CD4-positive, alpha-beta T cell treated with Interleukin-17A for 1 hour (primary cell): ENCODE measurements around the gene ARMC9.
A peak's percentile ranks its signal among the peaks of the same experiment; 100 is the strongest.

Source experiments
- DNase-seq: peaks from one replicate; pipeline ENCODE4 v3.0.0-alpha.2; 2020

Gene ARMC9

DNA sequence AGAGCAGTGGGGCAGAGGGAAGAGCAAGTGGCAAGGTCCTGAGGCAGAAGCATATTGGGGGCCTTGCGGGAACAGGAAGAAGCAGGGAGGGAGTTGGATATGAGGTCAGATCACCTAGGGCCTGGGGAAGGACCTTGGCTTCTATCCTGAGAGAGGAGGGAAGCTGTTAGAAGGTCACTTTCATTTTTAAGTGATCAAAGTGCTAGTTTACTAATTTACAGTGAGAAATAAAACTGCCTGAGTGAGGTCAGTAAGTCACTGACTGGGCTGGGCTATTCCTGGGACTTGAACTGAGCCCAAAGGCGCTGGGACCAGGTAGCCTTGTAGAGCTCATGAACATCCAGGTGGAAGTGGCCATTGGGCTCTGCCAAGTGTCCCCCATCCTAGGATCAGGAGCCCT is 120.5 kb downstream of the ARMC9 start:
- no peak for DNase-seq

DNA sequence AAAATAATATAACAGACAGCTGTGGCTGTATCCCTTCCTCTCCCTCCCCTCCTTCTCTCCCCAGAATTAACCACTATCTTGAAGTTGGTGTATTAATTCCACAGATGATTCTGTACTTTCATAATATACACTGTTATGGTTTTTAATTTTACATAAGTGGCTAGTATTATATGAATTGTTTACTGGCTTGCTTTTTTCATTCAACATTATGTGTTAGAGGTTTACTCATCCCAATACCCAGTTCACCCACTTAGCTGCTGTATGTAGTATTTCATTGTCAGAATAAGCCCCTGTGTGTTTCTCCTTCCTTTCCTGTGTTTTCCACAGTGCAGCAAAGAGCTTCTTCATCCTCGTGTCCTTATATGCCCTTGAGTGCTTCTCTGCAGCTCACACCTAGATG is 121.4 kb downstream of the ARMC9 start:
- DNase-seq: no peak

DNA sequence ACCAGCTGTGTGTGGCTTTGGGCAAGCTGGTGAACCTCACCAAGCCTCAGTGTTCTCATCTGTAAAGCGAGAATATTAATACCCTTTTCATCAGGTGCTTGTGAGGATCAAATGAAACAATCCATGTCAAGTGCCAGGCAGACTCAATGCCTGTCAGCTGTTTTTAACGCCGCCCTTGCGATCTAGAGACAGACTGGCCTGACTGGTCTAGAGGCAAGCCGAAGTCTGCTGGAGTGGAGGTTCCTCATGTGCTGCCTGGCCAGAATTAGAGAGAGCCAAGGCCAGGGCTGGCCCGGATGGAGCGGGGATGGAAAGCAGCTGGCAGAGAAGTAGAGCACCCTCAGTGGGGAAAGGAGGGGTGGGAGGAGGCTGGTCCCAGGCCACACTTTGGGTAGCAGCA is 122.6 kb downstream of the ARMC9 start:
- DNase-seq: no peak

DNA sequence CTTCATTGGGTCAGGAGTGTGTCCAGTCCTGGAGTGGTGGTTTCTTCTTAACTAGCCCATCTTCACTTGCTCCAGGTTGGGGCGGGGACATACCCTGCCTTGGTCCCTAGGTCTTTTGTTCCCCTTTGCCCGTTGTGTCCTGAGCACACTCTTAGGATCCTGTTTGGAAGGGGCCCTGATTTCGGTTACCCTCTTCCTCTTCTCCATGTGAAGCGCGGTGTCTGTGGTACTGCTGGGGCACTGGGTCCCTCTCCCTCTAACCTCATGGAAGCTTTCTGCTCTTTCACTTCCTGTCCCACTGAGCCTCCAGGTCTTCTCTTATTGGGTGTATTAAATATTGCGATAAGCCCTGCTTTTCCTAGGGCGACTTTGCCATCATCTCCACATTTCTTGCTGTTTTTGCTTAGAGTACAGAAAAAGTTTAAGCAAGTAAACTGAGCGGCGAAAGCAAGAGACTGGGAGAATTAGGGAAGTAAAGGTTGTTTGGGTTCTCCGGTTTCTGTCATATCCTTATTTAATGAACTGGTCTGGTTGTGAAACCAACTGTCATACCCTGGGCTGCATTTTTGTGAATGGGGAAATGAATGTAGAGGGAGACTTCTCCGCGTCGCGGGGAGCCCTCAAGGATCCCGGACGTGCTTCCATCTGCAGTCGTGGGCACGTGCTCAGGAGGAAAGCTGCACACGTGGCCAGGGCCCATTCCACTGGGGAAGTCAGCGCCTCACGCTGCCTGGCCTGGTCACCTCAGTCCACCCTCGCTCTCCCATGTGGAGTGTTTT is 123.3 kb downstream of the ARMC9 start:
- DNase-seq: peak; percentile 30

DNA sequence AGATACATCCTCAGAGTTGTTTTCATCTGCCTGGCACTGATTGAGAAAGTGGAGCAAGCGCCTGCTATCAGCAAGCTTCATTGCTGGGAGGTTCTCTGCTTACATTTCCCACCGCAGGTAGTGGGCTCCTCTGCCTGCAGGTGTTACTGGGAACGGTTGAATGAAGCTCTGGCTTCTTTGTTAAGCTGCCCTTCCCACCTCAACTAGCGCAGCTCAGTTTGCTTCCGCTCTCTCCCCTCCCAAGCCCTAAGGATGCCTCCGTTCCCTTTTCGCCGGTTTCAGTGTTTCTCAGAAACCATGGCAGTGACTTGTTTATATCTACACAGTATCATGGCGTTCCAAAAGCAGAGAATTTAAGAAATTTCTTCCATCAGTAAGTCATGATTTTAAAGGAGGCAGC is 124.9 kb downstream of the ARMC9 start:
- DNase-seq: peak; percentile 30

DNA sequence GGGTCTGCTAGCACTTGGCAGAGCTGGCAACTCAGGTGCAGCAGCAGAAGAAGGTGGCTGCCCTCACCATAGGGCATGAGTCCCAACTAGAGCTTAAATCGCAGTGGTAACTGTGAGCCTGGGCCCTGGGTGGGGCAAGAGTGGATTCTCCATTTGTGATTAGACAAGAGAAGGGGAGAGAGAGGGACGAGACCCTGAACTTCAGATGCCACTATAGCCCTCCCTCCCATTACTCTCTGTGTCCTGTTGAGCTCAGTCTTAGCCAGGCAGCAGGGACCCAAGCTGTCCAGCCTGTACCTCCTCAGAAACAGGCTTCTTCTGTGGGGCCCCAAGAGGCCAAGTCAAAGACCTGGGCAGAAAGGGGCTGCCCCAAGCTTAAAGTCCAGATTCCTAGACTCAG is 127.4 kb downstream of the ARMC9 start:
- DNase-seq: no peak

DNA sequence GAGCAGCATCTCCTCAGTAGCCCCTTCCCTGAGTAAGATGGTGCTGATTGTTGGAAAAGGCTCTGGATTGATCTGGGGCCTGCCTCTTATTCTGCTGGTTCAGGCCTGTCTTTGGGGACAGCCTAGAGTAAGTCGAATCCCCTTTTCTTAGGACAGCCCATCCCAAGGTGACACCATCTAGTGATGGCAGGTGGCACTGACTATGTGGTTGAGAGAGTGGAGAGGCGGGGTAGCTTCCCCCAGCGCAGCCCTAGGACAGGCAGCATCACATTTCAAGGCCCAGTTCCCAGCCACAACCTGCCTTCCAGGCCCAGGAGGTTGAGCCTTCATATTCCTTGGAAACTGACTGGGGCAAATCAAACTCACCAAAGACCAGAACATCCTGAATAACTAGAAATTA is 128.0 kb downstream of the ARMC9 start:
- DNase-seq: no peak

DNA sequence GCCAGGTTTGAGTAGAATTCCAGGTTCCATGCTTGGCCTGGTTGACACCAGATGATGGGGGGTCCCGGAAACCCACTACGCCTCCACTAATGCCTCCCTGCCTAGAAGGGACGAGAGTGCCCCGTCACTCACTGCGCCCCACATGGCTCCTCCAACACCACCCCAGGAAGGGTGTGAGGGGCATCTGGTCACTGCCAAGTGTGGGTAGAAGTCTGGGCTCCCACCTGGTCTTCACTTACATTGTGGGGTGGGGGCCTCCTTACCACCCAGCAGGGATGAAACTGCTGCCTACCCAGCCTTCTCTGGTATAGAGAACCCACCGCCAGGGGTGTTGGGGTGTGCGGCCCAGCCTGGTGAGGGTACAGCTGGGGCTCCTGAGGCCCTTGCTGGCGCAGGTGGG is 131.9 kb downstream of the ARMC9 start:
- no peak for DNase-seq

DNA sequence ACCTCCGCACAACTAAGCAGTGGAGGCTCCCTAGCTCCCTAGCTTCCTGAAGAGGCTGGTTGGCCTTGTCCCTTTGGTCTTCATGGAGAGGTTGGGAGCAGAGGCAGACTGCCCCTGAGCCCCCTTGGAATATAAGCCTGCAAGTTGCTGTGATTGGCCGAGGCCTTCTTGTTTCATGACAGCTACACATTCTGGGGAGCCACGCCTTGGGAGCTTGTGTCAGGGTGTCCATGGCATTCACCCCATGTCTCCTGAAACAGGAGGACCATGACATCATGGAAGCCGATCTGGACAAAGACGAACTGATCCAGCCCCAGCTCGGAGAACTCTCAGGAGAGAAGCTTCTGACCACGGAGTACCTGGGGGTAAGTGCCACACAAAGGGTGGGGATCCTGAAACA is 133.1 kb downstream of the ARMC9 start:
- no peak for DNase-seq

DNA sequence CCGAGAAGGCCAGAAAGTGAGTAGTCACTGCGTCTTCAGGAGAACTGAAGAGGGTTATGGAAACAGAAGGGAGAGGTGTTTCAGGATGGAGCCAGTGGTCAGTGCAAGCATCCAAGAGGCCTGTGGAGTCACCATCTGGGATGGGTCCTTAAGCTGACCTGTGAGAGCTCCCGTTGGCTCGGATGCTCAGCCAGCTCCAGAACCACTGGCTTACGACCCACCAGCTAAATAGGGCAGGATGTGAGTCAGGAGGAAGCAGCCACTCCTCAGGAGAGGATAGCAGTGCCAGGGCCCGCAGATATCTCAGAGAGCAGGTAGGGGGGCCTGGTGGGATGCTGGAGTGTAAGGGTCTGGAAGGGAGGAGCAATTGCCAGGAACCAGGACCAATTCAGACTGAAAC is 134.0 kb downstream of the ARMC9 start:
- DNase-seq: no peak

DNA sequence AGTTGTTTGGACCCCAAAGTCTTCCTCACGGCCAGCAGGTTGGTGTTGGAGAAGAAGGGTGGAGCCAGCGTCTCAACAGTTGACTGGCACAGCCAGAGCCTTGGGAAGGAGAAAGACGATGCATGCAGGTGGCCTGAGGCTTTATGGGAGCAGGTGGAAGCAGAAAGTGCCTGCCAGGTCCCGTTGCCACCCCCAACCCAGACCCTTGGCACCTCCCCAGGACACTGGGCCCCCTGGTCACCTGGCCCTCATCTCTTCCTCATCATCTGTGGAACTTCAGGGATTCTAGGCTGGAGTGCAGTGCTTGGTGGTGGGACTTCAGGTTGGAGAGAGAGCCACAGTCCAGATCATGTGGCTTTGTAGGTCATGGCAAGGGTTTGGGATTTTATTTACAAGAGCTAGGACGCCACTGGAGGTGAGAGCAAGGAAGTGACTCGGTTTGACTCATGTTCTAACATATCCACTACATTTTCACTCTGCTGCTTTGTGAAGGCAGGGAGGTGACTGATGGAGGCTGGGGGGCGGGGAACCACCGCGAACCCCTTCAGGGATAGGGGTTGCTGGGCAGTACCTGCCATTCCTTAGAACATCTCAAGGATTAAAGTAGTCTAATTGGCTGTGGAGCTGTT is 134.6 kb downstream of the ARMC9 start:
- no peak for DNase-seq

DNA sequence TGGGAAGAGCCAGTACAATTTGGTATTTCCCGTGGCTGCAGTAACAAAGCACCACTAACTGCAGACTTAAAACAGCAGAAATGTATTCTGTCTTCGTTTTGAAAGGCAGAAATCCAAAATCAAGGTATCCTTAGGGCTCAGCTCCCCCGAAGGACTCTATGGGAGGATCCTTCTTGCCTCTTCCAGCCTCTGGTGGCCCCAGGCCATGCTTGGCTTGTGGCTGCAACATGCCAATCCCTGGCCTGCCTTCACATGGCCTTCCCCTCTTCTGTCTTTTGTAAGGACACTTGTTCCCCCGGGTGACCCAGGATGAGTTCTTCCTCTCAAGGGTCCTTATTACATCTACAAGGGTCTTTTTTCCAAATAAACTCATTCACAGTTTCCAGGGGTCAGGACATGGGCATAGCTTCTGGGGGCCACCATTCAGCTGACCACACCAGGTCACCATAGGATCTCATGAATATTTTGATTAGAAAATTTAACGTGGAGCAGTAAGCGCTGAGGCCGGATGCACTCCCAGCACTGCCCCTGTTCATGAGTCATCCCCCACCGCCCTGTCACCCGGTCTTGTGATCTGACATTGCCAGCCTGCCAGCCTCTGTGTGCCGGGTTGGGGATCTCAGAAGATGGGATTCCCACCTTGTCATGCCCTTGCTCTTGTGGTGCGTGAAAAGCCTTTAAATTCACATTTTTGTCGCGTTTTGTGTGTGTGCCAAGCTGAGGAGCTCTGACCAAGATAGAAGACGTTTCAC is 135.9 kb downstream of the ARMC9 start:
- no peak for DNase-seq

DNA sequence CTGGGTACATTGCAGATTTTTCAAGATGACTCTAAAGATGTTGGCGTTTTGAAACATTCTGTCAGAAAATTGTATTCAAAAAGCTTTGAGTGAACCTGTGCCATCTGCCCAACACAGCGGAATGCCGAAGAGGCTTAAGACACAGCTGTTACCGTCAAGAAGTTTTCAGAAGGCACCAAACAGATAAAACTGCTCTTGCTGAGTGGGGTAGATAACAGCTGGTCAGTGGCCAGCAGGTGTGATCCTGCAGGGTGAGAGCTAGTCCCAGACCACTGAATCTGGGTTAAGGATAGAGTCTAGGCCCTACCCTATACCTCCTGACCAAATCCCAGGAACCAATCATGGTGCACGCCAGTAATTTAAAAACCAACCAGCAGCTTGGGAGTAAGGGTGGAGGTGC is 136.6 kb downstream of the ARMC9 start:
- no peak for DNase-seq

DNA sequence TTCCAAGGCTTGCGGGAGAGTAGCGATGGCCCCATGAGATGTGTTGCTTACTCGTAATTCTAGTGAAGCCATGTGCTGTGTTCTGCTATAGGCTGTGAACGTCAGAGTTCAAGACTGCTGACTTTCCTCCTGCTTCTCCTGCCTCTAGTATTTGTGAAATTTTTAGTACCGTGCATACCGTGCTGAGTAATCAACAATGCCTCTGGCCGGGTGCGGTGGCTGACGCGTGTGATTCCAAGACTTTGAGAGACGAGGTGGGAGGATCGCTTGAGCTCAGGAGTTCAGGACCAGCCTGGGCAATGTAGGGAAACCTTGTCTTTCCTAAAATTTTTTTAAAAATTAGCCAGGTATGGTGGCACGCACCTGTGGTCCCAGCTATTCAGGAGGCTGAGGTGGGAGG is 137.2 kb downstream of the ARMC9 start:
- no peak for DNase-seq

DNA sequence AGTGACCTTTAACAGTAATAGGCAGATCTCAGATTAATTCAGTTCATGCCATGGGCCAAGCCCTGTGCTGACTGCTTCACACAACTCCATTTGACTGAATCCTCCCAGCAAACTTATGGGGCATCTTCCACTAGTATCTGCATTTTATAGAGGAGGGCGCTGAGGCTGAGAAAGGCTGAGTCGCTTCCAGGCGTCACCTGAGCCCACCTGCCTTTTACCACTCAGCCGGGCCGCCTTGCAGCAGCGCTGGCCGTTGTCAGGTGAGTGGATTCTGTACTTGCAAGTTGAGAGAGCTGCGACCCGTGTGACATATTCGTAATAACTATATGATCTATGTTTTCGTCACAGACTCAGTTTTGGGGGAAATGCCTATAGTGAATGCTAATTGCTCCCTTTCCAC is 137.8 kb downstream of the ARMC9 start:
- DNase-seq: no peak

DNA sequence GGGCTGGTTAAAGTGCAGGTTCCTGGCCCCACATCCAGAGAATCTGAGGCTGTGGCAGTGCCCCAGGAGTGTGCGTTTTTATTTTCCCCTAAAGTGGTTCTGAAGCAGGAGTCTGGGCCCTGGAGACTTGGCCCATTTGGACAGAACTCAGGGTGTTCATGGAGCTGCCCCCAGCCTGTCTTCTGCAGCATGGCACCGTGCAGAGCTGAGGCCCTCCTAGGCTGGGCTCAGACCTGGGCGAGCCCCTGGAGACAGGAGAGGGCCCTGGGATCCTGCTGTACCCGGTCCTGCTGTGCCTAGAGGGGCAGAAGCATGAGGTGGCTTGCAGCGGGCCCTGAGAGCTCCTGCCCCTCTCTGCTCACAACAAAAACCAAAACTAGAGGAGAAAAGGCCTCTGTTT is 138.3 kb downstream of the ARMC9 start:
- no peak for DNase-seq

DNA sequence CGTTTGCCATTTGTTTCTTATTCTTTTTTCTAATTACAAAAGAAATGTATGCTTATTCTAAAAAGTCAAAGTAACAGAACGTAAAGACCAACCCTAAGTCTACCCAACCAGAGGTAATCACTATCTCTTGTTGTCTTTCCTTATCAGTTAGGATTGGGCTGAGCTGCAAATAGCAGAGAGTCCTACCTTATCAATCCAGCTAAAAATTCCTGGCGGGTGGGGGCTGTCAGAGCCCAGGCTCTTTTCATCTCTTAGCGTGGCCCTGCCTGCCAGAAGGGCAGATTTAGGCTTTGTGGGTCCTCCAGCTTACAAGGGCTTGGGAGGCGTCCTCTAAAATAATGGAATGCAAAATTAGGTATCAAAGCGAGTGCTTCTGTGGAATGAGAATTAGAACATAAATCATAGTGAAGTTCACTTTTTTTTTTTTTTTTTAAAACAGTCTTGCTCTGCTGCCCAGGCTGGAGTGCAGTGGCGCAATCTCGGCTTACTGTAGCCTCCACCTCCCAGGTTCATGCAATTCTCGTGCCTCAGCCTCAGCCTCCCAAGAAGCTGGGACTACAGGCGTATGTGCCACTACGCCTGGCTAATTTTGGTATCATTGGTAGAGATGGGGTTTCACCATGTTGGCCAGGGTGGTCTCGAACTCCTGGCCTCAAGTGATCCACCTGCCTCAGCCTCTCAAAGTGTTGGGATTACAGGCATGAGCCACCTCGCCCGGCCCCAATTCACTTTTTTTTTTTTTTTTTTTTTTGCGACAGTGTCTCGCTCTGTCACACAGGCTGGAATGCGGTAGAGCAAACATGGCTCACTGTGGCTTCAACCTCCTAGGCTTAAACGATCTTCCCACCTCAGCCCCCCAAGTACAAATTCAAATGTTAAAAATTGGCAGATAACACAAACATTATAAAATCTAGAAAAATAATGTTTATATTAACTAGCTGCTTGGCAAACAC is 139.7 kb downstream of the ARMC9 start:
- no peak for DNase-seq

DNA sequence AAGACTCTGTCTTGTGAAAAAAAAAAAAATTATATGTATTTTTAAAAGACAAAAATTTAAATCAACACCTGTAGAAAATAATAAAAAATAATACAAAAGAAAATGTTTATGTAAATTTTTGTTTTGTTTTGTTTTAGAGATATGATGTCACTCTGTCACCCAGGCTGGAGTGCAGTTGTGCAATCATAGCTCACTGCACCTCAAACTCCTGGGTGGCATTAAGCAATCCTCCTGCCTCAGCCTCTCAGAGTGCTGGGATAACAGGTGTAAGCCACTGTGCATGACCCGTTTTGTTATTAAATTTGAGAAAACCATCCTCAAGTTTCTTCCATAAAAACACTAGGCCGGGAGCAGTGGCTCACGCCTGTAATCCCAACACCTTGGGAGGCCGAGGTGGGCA is 140.9 kb downstream of the ARMC9 start:
- DNase-seq: no peak

DNA sequence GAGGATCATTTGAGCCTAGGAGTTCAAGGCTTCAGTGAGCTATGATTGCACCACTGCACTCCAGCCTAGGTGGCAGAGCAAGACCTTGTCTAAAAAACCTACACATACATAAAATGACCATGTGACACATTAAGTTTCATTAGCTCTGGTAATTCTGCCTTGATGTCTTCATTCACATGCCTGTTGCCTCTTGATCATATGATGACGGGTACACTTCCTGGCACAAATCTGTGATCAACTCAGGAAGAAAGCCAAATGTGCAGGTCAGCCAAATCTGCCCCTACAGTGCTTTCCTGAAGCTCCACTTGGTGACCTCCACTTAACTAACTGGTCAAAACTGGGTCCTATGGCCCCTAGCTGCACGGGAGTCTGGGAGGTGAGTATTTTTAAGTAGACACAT is 142.7 kb downstream of the ARMC9 start:
- no peak for DNase-seq

DNA sequence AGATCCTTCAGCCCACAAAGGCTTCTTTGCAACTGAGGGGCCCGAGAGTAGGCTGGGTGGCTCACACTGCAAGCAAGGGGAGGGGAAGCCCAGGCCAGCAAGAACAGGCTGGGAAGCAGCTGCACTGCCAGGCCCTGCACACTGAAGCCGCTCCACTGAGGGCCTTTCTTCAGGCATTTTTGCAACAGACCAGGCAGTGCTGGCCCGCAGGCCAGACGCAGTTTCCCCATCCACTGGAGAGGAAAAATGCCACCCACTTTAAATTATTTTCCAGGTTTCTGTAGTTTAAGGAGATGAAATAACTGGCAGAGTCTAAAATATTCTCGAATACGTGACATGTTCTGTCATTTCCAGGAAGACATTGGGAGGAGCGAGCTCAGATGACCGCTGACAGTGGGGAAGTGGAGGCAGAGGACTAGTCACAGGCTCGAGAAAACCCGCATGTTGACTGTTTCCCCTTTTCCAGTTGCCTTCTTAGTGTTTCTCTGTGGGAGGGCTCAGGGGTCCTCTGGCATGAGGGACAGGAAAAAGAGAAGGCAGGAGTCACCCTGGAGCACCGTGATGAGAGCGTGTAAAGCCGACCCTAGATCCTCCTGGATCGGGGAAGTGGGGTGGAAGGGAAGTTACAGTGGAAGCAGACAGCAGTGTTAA is 143.8 kb downstream of the ARMC9 start:
- DNase-seq: no peak

DNA sequence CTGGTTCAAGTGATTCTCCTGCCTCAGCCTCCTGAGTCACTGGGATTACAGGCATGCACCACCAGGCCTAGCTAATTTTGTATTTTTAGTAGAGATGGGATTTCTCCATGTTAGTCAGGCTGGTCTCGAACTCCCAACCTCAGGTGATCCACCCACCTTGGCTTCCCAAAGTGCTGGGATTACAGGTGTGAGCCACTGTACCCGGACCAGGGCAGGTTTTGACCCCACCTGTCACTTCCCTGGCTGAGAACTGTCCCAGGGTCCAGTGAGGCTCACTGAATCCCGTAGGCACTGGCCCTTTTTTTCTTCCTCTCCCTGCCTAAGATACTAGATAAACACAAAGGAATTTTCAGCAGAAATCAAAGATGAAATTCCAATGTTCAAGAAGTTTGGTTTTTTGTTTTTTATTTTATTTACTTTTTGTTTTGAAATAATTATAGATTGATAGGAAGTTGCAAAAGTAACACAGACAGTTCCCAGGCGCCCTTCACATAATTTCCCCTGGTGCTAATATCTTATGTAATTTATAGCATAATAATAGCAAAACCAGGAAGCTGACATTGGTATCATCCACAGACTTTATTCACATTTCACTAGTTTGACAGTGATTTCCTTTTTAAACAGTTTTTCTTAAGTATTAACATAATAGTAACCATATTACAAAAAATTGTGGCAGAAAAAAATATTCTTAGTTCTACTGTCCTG is 144.7 kb downstream of the ARMC9 start:
- DNase-seq: no peak

DNA sequence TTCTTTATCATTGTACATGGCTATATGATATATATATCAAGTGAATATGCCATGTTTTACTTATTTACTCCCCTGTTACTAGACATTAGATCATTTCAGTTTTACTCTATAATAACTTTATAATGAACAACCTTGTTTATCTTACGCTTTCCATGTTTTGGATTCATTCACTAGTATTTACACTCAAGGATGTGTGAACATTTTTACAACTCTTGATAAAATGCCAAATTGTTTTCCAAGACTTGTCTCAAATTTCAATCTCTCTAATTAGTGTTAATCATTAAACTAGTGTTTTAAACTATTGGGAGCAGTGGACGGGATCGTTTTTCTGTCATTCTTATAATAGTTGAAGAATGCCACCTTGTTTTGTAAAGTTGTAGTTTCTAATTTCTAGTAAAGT is 145.6 kb downstream of the ARMC9 start:
- no peak for DNase-seq
